ENCODE measurements around the gene NUP210.
A peak's percentile ranks its signal among the peaks of the same experiment; 100 is the strongest.

The NUP210 gene

GRCh38 chr3:13419505-13420044 is 547 bp downstream of the NUP210 start:
- Histone ChIP-seq H4K20me1 (ENCODE audit: insufficient read depth, low read length, poor library complexity, severe bottlenecking) (peaks cover 43% of the 10 kb centered on the region), H3K4me1 (ENCODE audit: insufficient read depth, low read length, poor library complexity, severe bottlenecking) (peaks cover 71% of the 10 kb centered on the region), H3K4me2 (ENCODE audit: low read depth, low read length, poor library complexity, severe bottlenecking) (peak overlapping the region; percentile 90), H3K9ac (ENCODE audit: low read depth, low read length, poor library complexity, severe bottlenecking) (peak overlapping the region; percentile 93), H2AFZ (ENCODE audit: low read length) (no peak overlapping the region), H3K36me3 (ENCODE audit: insufficient read depth, low read length) (no peaks in the 10 kb centered on the region), H3K9me3 (ENCODE audit: insufficient read depth, low read depth, low read length) (no peaks in the 10 kb centered on the region), H3K27me3 (ENCODE audit: insufficient read depth, low read length, poor library complexity, severe bottlenecking) (no peaks in the 10 kb centered on the region), H3K9me2 (replicated peaks; ENCODE audit: low read depth, low read length) (no peaks in the 10 kb centered on the region), H3K4me3 (ENCODE audit: low read length, poor library complexity, severe bottlenecking) (peak overlapping the region; percentile 80), H3K79me2 (ENCODE audit: insufficient read depth, low read length) (peaks cover 54% of the 10 kb centered on the region), H3F3A (ENCODE audit: low read depth) (no peaks in the 10 kb centered on the region)
- TF ChIP-seq EZH2phosphoT487 (IDR thresholded peaks at IDR 0.05; ENCODE audit: borderline replicate concordance) (no peak), CTCF (conservative IDR thresholded peaks at IDR 0.05; ENCODE audit: low read length) (peak; percentile 19)

- no peak overlapping the region for H2AFZ ChIP-seq (ENCODE audit: low read length)
- H3K9ac ChIP-seq (ENCODE audit: low read depth, low read length, poor library complexity, severe bottlenecking) = peak overlapping the region; percentile 93
- H3K4me1 ChIP-seq (ENCODE audit: insufficient read depth, low read length, poor library complexity, severe bottlenecking) = peaks cover 64% of the 10 kb centered on the region
- peaks cover 48% of the 10 kb centered on the region for H4K20me1 ChIP-seq (ENCODE audit: insufficient read depth, low read length, poor library complexity, severe bottlenecking)
- H3K4me2 ChIP-seq (ENCODE audit: low read depth, low read length, poor library complexity, severe bottlenecking) = peak overlapping the region; percentile 90
- no peaks in the 10 kb centered on the region for H3K27me3 ChIP-seq (ENCODE audit: insufficient read depth, low read length, poor library complexity, severe bottlenecking)
- no peaks in the 10 kb centered on the region for H3F3A ChIP-seq (ENCODE audit: low read depth)
- H3K4me3 ChIP-seq (ENCODE audit: low read length, poor library complexity, severe bottlenecking) = peak overlapping the region; percentile 80
- no peaks in the 10 kb centered on the region for H3K9me2 ChIP-seq (replicated peaks; ENCODE audit: low read depth, low read length)
- H3K9me3 ChIP-seq (ENCODE audit: insufficient read depth, low read depth, low read length) = no peaks in the 10 kb centered on the region
- no peak for TF ChIP-seq CTCF (conservative IDR thresholded peaks at IDR 0.05; ENCODE audit: low read length)
- H3K79me2 ChIP-seq (ENCODE audit: insufficient read depth, low read length) = peaks cover 75% of the 10 kb centered on the region
- H3K36me3 ChIP-seq (ENCODE audit: insufficient read depth, low read length) = no peaks in the 10 kb centered on the region
Measured at GRCh38 chr3:13417166-13417947, 2.8 kb downstream of the NUP210 start.

- H3K4me3 ChIP-seq (ENCODE audit: low read length, poor library complexity, severe bottlenecking) = peak overlapping the region; percentile 80
- no peaks in the 10 kb centered on the region for H3K27me3 ChIP-seq (ENCODE audit: insufficient read depth, low read length, poor library complexity, severe bottlenecking)
- no peaks in the 10 kb centered on the region for H3K9me2 ChIP-seq (replicated peaks; ENCODE audit: low read depth, low read length)
- no peak overlapping the region for H2AFZ ChIP-seq (ENCODE audit: low read length)
- peaks cover 51% of the 10 kb centered on the region for H4K20me1 ChIP-seq (ENCODE audit: insufficient read depth, low read length, poor library complexity, severe bottlenecking)
- peak overlapping the region; percentile 90 for H3K4me2 ChIP-seq (ENCODE audit: low read depth, low read length, poor library complexity, severe bottlenecking)
- H3K4me1 ChIP-seq (ENCODE audit: insufficient read depth, low read length, poor library complexity, severe bottlenecking) = peaks cover 57% of the 10 kb centered on the region
- peaks cover 85% of the 10 kb centered on the region for H3K79me2 ChIP-seq (ENCODE audit: insufficient read depth, low read length)
- H3F3A ChIP-seq (ENCODE audit: low read depth) = no peaks in the 10 kb centered on the region
- TF ChIP-seq EZH2phosphoT487 (IDR thresholded peaks at IDR 0.05; ENCODE audit: borderline replicate concordance) (no peak), CTCF (conservative IDR thresholded peaks at IDR 0.05; ENCODE audit: low read length) (peak; percentile 72)
- H3K36me3 ChIP-seq (ENCODE audit: insufficient read depth, low read length) = no peaks in the 10 kb centered on the region
- H3K9ac ChIP-seq (ENCODE audit: low read depth, low read length, poor library complexity, severe bottlenecking) = peak overlapping the region; percentile 93
- no peaks in the 10 kb centered on the region for H3K9me3 ChIP-seq (ENCODE audit: insufficient read depth, low read depth, low read length)
Measured at GRCh38 chr3:13415997-13416793, 3.9 kb downstream of the NUP210 start.
